K562 (cell line): ENCODE measurements around the gene ITGAE. TPM values are rescaled to one million over a fixed set of nuclear protein-coding genes. Genes with fewer than 3 reads are reported as not detected.

Experiments
- ATAC-seq: fragments of 200-7000 bp; cut with Tn5 transposase; 3 replicates; pipeline ENCODE4 v1.9.1; 2020; ENCODE audit warnings: moderate library complexity
- BruUV-seq: library from RNA; stranded (reverse); fragments of 400-500 nt; replicated peaks from 2 replicates; lab custom pipeline; 2021; lab: Mats Ljungman, UMichigan
- CTCF ChIA-PET: fragments of 300-600 bp; formaldehyde crosslinking; extraction: SDS; loops from one replicate; lab custom pipeline; 2021; ENCODE audit warnings: low intra/inter-chr PET ratio; lab: Yijun Ruan, JAX
- POLR2A ChIA-PET: fragments of 300-600, 350-650 bp; sonication (Branson Sonifier 250); formaldehyde crosslinking; extraction: SDS; loops from one replicate; lab custom pipeline; 2021; ENCODE audit warnings: antibody characterized with exemption, inconsistent platforms; lab: Yijun Ruan, JAX
- DNase-seq, 4 experiments: peaks; one replicate each; pipeline versions ENCODE4 v3.0.0 to v3.0.0-alpha.2; 2011 to 2018; ENCODE audit warnings: low spot score in 3 of 4, mixed read lengths in 3 of 4; ENCODE audit errors: extremely low read depth in 1 of 4
- FAIRE-seq: peaks from 2 replicates; lab custom pipeline; 2011; peaks lifted over from hg19 to GRCh38; lab: Jason Lieb, UNC
- H2AFZ ChIP-seq: 2 replicates; pipeline ENCODE4 v1.6.0; 2011; ENCODE audit warnings: low read depth, low read length, control low read depth, inconsistent platforms
- H3K27ac ChIP-seq: fragments of 200-600 bp; 3 replicates; pipeline ENCODE4 v1.8.0; 2011; ENCODE audit warnings: low read depth, mild to moderate bottlenecking, control low read depth, inconsistent platforms, low read length, moderate library complexity, mixed read lengths; ENCODE audit errors: extremely low read depth
- H3K27me3 ChIP-seq, 2 experiments: fragments of 300-600 bp in 1 of 2; 2 replicates in 1 of 2; 3 replicates in 1 of 2; pipeline versions ENCODE4 v1.6.0 to v1.8.0; 2011; ENCODE audit warnings: inconsistent platforms in 2 of 2, low read length in 2 of 2, mild to moderate bottlenecking in 1 of 2, mixed read lengths in 1 of 2, moderate library complexity in 1 of 2; ENCODE audit not compliant: control insufficient read depth in 2 of 2, insufficient read depth in 2 of 2
- H3K36me3 ChIP-seq: fragments of 300-600 bp; 3 replicates; pipeline ENCODE4 v1.8.0; 2011; ENCODE audit warnings: mild to moderate bottlenecking, low read length, inconsistent platforms; ENCODE audit not compliant: control insufficient read depth, insufficient read depth
- H3K4me1 ChIP-seq, 2 experiments: fragments of 200-600 bp in 1 of 2; replicated peaks in 1 of 2; 2 replicates in 1 of 2; 3 replicates in 1 of 2; pipeline versions ENCODE4 v1.5.1 to v1.8.0; 2011; ENCODE audit warnings: inconsistent platforms in 2 of 2, low read length in 2 of 2, mild to moderate bottlenecking in 1 of 2, mixed read lengths in 1 of 2, moderate library complexity in 1 of 2; ENCODE audit not compliant: control insufficient read depth in 2 of 2, insufficient read depth in 2 of 2
- H3K4me2 ChIP-seq: 2 replicates; pipeline ENCODE4 v1.6.1; 2011; ENCODE audit warnings: low read length, control low read depth, inconsistent platforms, mixed read lengths; ENCODE audit not compliant: insufficient read depth
- H3K4me3 ChIP-seq: fragments of 200-600 bp; sonication (generic), shearing (Covaris generic); 2 replicates; pipeline ENCODE4 v1.5.1; 2016; ENCODE audit warnings: control low read depth, inconsistent platforms
- H3K79me2 ChIP-seq: fragments of 200-600 bp; 3 replicates; pipeline ENCODE4 v1.8.0; 2011; ENCODE audit warnings: low read length, inconsistent platforms; ENCODE audit not compliant: control insufficient read depth, insufficient read depth
- H3K9ac ChIP-seq, 2 experiments: 2 replicates each; pipeline versions ENCODE4 v1.6.0 to v1.6.1; 2011; ENCODE audit warnings: low read depth in 2 of 2, low read length in 2 of 2, control low read depth in 1 of 2, inconsistent platforms in 1 of 2, mild to moderate bottlenecking in 1 of 2, mixed read lengths in 1 of 2; ENCODE audit not compliant: insufficient read depth in 1 of 2
- H3K9me1 ChIP-seq: one replicate; pipeline ENCODE4 v1.6.0; 2011; ENCODE audit warnings: inconsistent platforms, mild to moderate bottlenecking, low read length, moderate library complexity; ENCODE audit not compliant: control insufficient read depth, insufficient read depth
- H3K9me3 ChIP-seq: replicated peaks from 2 replicates; pipeline ENCODE4 v1.5.1; 2011; ENCODE audit warnings: low read depth, low read length, inconsistent platforms; ENCODE audit not compliant: control insufficient read depth, insufficient read depth
- H4K20me1 ChIP-seq: replicated peaks from 2 replicates; pipeline ENCODE4 v1.6.1; 2011; ENCODE audit warnings: low read length, inconsistent platforms, mixed read lengths; ENCODE audit not compliant: control insufficient read depth, insufficient read depth
- CCAR2 ChIP-seq: fragments of 200-400 bp; formaldehyde crosslinking; IDR thresholded peaks from 2 replicates; pipeline ENCODE4 v1.6.1; 2017; ENCODE audit warnings: mild to moderate bottlenecking, low read depth, low read length
- EP400 ChIP-seq: fragments of 450-650 bp; IDR thresholded peaks from 2 replicates; pipeline ENCODE4 v1.6.1; 2017; ENCODE audit warnings: antibody characterized with exemption, mild to moderate bottlenecking, moderate library complexity
- ERF ChIP-seq: fragments of 450-650 bp; formaldehyde crosslinking; IDR thresholded peaks from 2 replicates; pipeline ENCODE4 v1.4.0; 2020; ENCODE audit warnings: mild to moderate bottlenecking, mixed read lengths
- MEF2D ChIP-seq: conservative IDR thresholded peaks from 2 replicates; pipeline ENCODE4 v1.6.1; 2016; ENCODE audit warnings: low read depth, missing genetic modification characterization, missing compliant biosample characterization
- NFE2L1 ChIP-seq: fragments of 450-650 bp; IDR thresholded peaks from 2 replicates; pipeline ENCODE4 v1.6.1; 2016; ENCODE audit warnings: missing genetic modification characterization, low read depth, mild to moderate bottlenecking, missing compliant biosample characterization, moderate library complexity, borderline replicate concordance
- NFXL1 ChIP-seq: fragments of 450-650 bp; formaldehyde crosslinking; IDR thresholded peaks from 2 replicates; pipeline ENCODE4 v1.4.0; 2021; ENCODE audit warnings: mild to moderate bottlenecking
- NFYB ChIP-seq: IDR thresholded peaks from 2 replicates; pipeline ENCODE4 v1.6.1; 2011; ENCODE audit warnings: mild to moderate bottlenecking, moderate library complexity; ENCODE audit not compliant: insufficient read length; ENCODE audit errors: extremely low read depth
- PURB ChIP-seq: sonication (generic); formaldehyde crosslinking; IDR thresholded peaks from 2 replicates; pipeline ENCODE4 v1.9.0; 2021; ENCODE audit warnings: low read depth, mild to moderate bottlenecking, missing genetic modification reagents
- SIN3B ChIP-seq: fragments of 450-650 bp; IDR thresholded peaks from 2 replicates; pipeline ENCODE4 v1.6.1; 2017; ENCODE audit warnings: low read depth, mild to moderate bottlenecking, moderate library complexity
- SPI1 ChIP-seq: IDR thresholded peaks from 2 replicates; pipeline ENCODE4 v1.6.1; 2011; ENCODE audit warnings: low read depth, low read length, control low read depth, borderline replicate concordance
- ZBTB1 ChIP-seq: sonication (generic); formaldehyde crosslinking; IDR thresholded peaks from 2 replicates; pipeline ENCODE4 v1.8.1; 2023; ENCODE audit warnings: missing genetic modification reagents, low read depth, mild to moderate bottlenecking, borderline replicate concordance
- ZBTB12 ChIP-seq: fragments of 250-450 bp; sonication (Bioruptor Pico); IDR thresholded peaks from 2 replicates; pipeline ENCODE4 v1.4.0; 2020
- ZC3H11A ChIP-seq: IDR thresholded peaks from 2 replicates; pipeline ENCODE4 v1.6.1; 2012; ENCODE audit warnings: low read depth, low read length, improper control_type of control experiment
- ZFX ChIP-seq: sonication (generic); formaldehyde crosslinking; IDR thresholded peaks from 2 replicates; pipeline ENCODE4 v1.8.0; 2022; ENCODE audit warnings: mild to moderate bottlenecking, missing genetic modification reagents, moderate library complexity
- ZNF174 ChIP-seq: fragments of 250-450 bp; sonication (Bioruptor Pico); IDR thresholded peaks from 2 replicates; pipeline ENCODE4 v1.4.0; 2020; ENCODE audit warnings: mild to moderate bottlenecking
- ZNF347 ChIP-seq: fragments of 450-650 bp; formaldehyde crosslinking; IDR thresholded peaks from 2 replicates; pipeline ENCODE4 v1.4.0; 2020; ENCODE audit warnings: low read depth, mild to moderate bottlenecking, moderate library complexity
- ZNF696 ChIP-seq: fragments of 250-450 bp; sonication (Bioruptor Pico); conservative IDR thresholded peaks from 2 replicates; pipeline ENCODE4 v1.4.0; 2020; ENCODE audit warnings: mild to moderate bottlenecking, moderate library complexity
- WGBS: fragments of 100-300 bp; shearing (Covaris generic); methylation state at CpG from one replicate; pipeline ENCODE4 v1.1.6; 2016; ENCODE audit warnings: low coverage, mixed read lengths; ENCODE audit not compliant: insufficient coverage; ENCODE audit errors: missing lambda C conversion rate; 5-methylcytosine and 5-hydroxymethylcytosine counted together
- in situ Hi-C: fragments of 300-500 bp; cut with MboI; formaldehyde crosslinking; loops from 4 replicates; pipeline ENCODE4 v1.15.0; 2018; ENCODE audit warnings: inconsistent platforms, mixed read lengths
- intact Hi-C: fragments of 100-400 bp; cut with micrococcal nuclease; formaldehyde crosslinking; loops from 2 replicates; pipeline ENCODE4 v1.14.2; 2022
- polyA plus RNA-seq, 8 experiments: library from polyadenylated mRNA; depleted of rRNA in 4 of 8; stranded (reverse) in 5 of 8; unstranded in 3 of 8; fragments of >200 nt; fragmentation: Nextera tagmentation in 2 of 8; fragmentation: Illumina TruSeq in 1 of 8; extraction: Ambion mirVana in 2 of 8; extraction: Trizol in 1 of 8; gene quantifications; 2 replicates each; pipeline versions ENCODE4 v1.2.1 to v1.2.3, GENCODE V29; 2011 to 2014; ENCODE audit warnings: inconsistent platforms in 1 of 8, missing spikeins in 1 of 8
- total RNA-seq, 7 experiments: library from RNA; depleted of rRNA in 6 of 7; stranded (reverse); fragments of >200 nt in 6 of 7; fragmentation: Illumina TruSeq in 2 of 7; extraction: Trizol in 2 of 7; gene quantifications; 2 replicates each; pipeline versions ENCODE4 v1.2.1 to v1.2.3, GENCODE V29; 2011 to 2021; ENCODE audit warnings: low replicate concordance in 1 of 7
- TF ChIP-seq, protein P1 (sequence below): fragments of 450-650 bp; IDR thresholded peaks from 2 replicates; pipeline ENCODE4 v1.7.0; 2016; ENCODE audit warnings: borderline replicate concordance
- TF ChIP-seq, protein P2 (sequence below): fragments of 250-450 bp; sonication (Bioruptor Pico); IDR thresholded peaks from 2 replicates; pipeline ENCODE4 v1.4.0; 2020; ENCODE audit warnings: mild to moderate bottlenecking, moderate library complexity

ITGAE gene
- total and polyA plus RNA-seq, 9 of the 15 experiments (the other 6 are each of a cell fraction or from before 2014, with no cell fraction given): 14.8 to 160 (median 27.0) TPM

GRCh38 chr17:3798273-3799180 is 2.5 kb downstream of the ITGAE start:
- DNase-seq: no peak
- Histone ChIP-seq H3K4me1 (peaks cover 0 to 13% of the 10 kb centered on the region in 2 experiments; a peak in 2 of 5 replicates), H3K36me3 (no peaks in the 10 kb centered on the region), H3K27me3 (peaks cover 0 to 4% of the 10 kb centered on the region in 2 experiments; a peak in 1 of 5 replicates), H3K9me1 (no peaks in the 10 kb centered on the region), H2AFZ (no peak overlapping the region), H3K4me3 (no peak overlapping the region), H3K27ac (no peak overlapping the region), H3K79me2 (no peaks in the 10 kb centered on the region), H3K9ac (no peak overlapping the region), H3K4me2 (no peak overlapping the region), H4K20me1 (no peaks in the 10 kb centered on the region), H3K9me3 (no peaks in the 10 kb centered on the region)
- no peak for ATAC-seq
- ChIA-PET CTCF (no interaction called here), POLR2A (no interaction called here)
- FAIRE-seq: no peak
- in situ Hi-C loops (no loop called here), intact Hi-C loops (no loop called here)
- no TSS peak for BruUV-seq
- 52% methylated on average over 8 of the region's 15 CpGs for WGBS
- TF ChIP-seq NFXL1 (no peak), EP400 (no peak), NFE2L1 (tag) (no peak), SIN3B (no peak), ZC3H11A (no peak), ZBTB1 (no peak), ZFX (CRISPR knock-in tag) (no peak), ZBTB12 (CRISPR knock-in tag) (no peak), ZNF174 (no peak), PURB (CRISPR knock-in tag) (no peak), ERF (CRISPR knock-in tag) (no peak), MEF2D (tag) (no peak), ZNF347 (no peak), CCAR2 (no peak), ZNF696 (CRISPR knock-in tag) (no peak), SPI1 (no peak), NFYB (no peak)
- TF ChIP-seq, protein P1, sequence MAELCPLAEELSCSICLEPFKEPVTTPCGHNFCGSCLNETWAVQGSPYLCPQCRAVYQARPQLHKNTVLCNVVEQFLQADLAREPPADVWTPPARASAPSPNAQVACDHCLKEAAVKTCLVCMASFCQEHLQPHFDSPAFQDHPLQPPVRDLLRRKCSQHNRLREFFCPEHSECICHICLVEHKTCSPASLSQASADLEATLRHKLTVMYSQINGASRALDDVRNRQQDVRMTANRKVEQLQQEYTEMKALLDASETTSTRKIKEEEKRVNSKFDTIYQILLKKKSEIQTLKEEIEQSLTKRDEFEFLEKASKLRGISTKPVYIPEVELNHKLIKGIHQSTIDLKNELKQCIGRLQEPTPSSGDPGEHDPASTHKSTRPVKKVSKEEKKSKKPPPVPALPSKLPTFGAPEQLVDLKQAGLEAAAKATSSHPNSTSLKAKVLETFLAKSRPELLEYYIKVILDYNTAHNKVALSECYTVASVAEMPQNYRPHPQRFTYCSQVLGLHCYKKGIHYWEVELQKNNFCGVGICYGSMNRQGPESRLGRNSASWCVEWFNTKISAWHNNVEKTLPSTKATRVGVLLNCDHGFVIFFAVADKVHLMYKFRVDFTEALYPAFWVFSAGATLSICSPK: no peak
- TF ChIP-seq, protein P2, sequence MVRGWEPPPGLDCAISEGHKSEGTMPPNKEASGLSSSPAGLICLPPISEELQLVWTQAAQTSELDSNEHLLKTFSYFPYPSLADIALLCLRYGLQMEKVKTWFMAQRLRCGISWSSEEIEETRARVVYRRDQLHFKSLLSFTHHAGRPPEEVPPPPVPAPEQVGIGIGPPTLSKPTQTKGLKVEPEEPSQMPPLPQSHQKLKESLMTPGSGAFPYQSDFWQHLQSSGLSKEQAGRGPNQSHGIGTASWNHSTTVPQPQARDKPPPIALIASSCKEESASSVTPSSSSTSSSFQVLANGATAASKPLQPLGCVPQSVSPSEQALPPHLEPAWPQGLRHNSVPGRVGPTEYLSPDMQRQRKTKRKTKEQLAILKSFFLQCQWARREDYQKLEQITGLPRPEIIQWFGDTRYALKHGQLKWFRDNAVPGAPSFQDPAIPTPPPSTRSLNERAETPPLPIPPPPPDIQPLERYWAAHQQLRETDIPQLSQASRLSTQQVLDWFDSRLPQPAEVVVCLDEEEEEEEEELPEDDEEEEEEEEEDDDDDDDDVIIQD (CRISPR knock-in tag): no peak
